MM.1S (cell line): Measurements from ENCODE around the gene AGBL1.

Source experiments
- DNase-seq: peaks from one replicate; pipeline ENCODE4 v3.0.0-alpha.2; 2015
- H2AFZ ChIP-seq: fragments of 300-600 bp; sonication (generic); 2 replicates; pipeline ENCODE4 v1.6.0; 2016; ENCODE audit warnings: antibody characterized with exemption, low read length
- H3F3A ChIP-seq: fragments of 300-600 bp; sonication (generic); 2 replicates; pipeline ENCODE4 v1.6.1; 2016; ENCODE audit warnings: mild to moderate bottlenecking, antibody characterized with exemption, low read length, moderate library complexity, mixed read lengths; ENCODE audit not compliant: insufficient read depth
- H3K27ac ChIP-seq: fragments of 300-600 bp; sonication (generic); 2 replicates; pipeline ENCODE4 v1.5.1; 2016; ENCODE audit warnings: mild to moderate bottlenecking, low read length
- H3K27me3 ChIP-seq: fragments of 300-600 bp; sonication (generic); replicated peaks from 2 replicates; pipeline ENCODE4 v1.6.0; 2016; ENCODE audit warnings: low read length; ENCODE audit not compliant: insufficient read depth
- H3K36me3 ChIP-seq: fragments of 300-600 bp; sonication (generic); replicated peaks from 2 replicates; pipeline ENCODE4 v1.6.1; 2016; ENCODE audit warnings: mild to moderate bottlenecking, low read length, mixed read lengths; ENCODE audit not compliant: insufficient read depth
- H3K4me1 ChIP-seq: fragments of 300-600 bp; sonication (generic); 2 replicates; pipeline ENCODE4 v1.6.1; 2016; ENCODE audit warnings: low read length, mixed read lengths
- H3K4me2 ChIP-seq: fragments of 300-600 bp; sonication (generic); 2 replicates; pipeline ENCODE4 v1.6.0; 2016; ENCODE audit warnings: low read depth, low read length
- H3K4me3 ChIP-seq: fragments of 300-600 bp; sonication (generic); 2 replicates; pipeline ENCODE4 v1.5.1; 2016; ENCODE audit warnings: low read length, mixed read lengths
- H3K79me2 ChIP-seq: fragments of 300-600 bp; sonication (generic); 2 replicates; pipeline ENCODE4 v1.6.1; 2016; ENCODE audit warnings: mixed run types, low read length, mixed read lengths
- H3K9ac ChIP-seq: fragments of 300-600 bp; sonication (generic); 2 replicates; pipeline ENCODE4 v1.6.1; 2016; ENCODE audit warnings: low read length, mixed read lengths
- H3K9me2 ChIP-seq: fragments of 300-600 bp; sonication (generic); replicated peaks from 2 replicates; pipeline ENCODE4 v1.6.1; 2016; ENCODE audit warnings: mild to moderate bottlenecking, low read length, mixed read lengths; ENCODE audit not compliant: insufficient read depth
- H3K9me3 ChIP-seq: fragments of 300-600 bp; sonication (generic); replicated peaks from 2 replicates; pipeline ENCODE4 v1.6.1; 2016; ENCODE audit warnings: mild to moderate bottlenecking, low read length, mixed read lengths; ENCODE audit not compliant: insufficient read depth
- H4K20me1 ChIP-seq: fragments of 300-600 bp; sonication (generic); 2 replicates; pipeline ENCODE4 v1.6.1; 2016; ENCODE audit warnings: mild to moderate bottlenecking, low read length, moderate library complexity, mixed read lengths; ENCODE audit not compliant: insufficient read depth
- CTCF ChIP-seq: fragments of 300-600 bp; sonication (generic); IDR thresholded peaks from 2 replicates; pipeline ENCODE4 v1.5.1; 2016; ENCODE audit warnings: antibody characterized with exemption, low read length, mixed read lengths
- EZH2 ChIP-seq: fragments of 300-600 bp; sonication (generic); optimal IDR thresholded peaks from 2 replicates; pipeline ENCODE3; 2017; ENCODE audit warnings: low read depth, mild to moderate bottlenecking, antibody characterized with exemption, low read length, mixed read lengths
- EZH2phosphoT487 ChIP-seq: fragments of 300-600 bp; sonication (generic); IDR thresholded peaks from 2 replicates; pipeline ENCODE4 v1.6.1; 2018; ENCODE audit warnings: antibody characterized with exemption, low read length

The AGBL1 gene

GRCh38 chr15:86833595-86833994, 753.9 kb downstream of the AGBL1 start:
- no peaks in the 10 kb centered on the region for H3K79me2 ChIP-seq
- H3K36me3 ChIP-seq: no peaks in the 10 kb centered on the region
- no peak overlapping the region for H3K27ac ChIP-seq
- H3K4me1 ChIP-seq: no peaks in the 10 kb centered on the region
- no peaks in the 10 kb centered on the region for H4K20me1 ChIP-seq
- no peaks in the 10 kb centered on the region for H3F3A ChIP-seq
- H3K9me3 ChIP-seq: no peaks in the 10 kb centered on the region
- no peaks in the 10 kb centered on the region for H3K27me3 ChIP-seq
- no peak overlapping the region for H3K4me2 ChIP-seq
- TF ChIP-seq CTCF (no peak), EZH2 (no peak), EZH2phosphoT487 (no peak)
- H2AFZ ChIP-seq: no peak overlapping the region
- no peak overlapping the region for H3K9ac ChIP-seq
- no peak overlapping the region for H3K4me3 ChIP-seq
- DNase-seq: no peak
- no peaks in the 10 kb centered on the region for H3K9me2 ChIP-seq

GRCh38 chr15:86834115-86834863, 754.6 kb downstream of the AGBL1 start:
- TF ChIP-seq EZH2: no peak
- TF ChIP-seq CTCF: no peak
- no peak for TF ChIP-seq EZH2phosphoT487
- no peaks in the 10 kb centered on the region for H3K4me1 ChIP-seq
- no peaks in the 10 kb centered on the region for H4K20me1 ChIP-seq
- H2AFZ ChIP-seq: no peak overlapping the region
- H3F3A ChIP-seq: no peaks in the 10 kb centered on the region
- no peak overlapping the region for H3K9ac ChIP-seq
- no peaks in the 10 kb centered on the region for H3K79me2 ChIP-seq
- no peaks in the 10 kb centered on the region for H3K36me3 ChIP-seq
- DNase-seq: no peak
- H3K27ac ChIP-seq: no peak overlapping the region
- no peak overlapping the region for H3K4me3 ChIP-seq
- H3K9me3 ChIP-seq: no peaks in the 10 kb centered on the region
- no peaks in the 10 kb centered on the region for H3K27me3 ChIP-seq
- H3K9me2 ChIP-seq: no peaks in the 10 kb centered on the region
- no peak overlapping the region for H3K4me2 ChIP-seq

- Histone ChIP-seq H3K27me3 (no peaks in the 10 kb centered on the region), H3K4me1 (no peaks in the 10 kb centered on the region), H4K20me1 (no peaks in the 10 kb centered on the region), H2AFZ (no peak overlapping the region), H3K9me3 (no peaks in the 10 kb centered on the region), H3K27ac (no peak overlapping the region), H3K9me2 (no peaks in the 10 kb centered on the region), H3K36me3 (no peaks in the 10 kb centered on the region), H3K9ac (no peak overlapping the region), H3F3A (no peaks in the 10 kb centered on the region), H3K4me3 (no peak overlapping the region), H3K79me2 (no peaks in the 10 kb centered on the region), H3K4me2 (no peak overlapping the region)
- no peak for DNase-seq
- TF ChIP-seq CTCF (no peak), EZH2 (no peak), EZH2phosphoT487 (no peak)
Observed at GRCh38 chr15:86837294-86838061, 757.8 kb downstream of the AGBL1 start.
